Limb (tissue), 2 donors: Measurements from ENCODE around the gene DYRK1B.
"Not testable (repeated sequence)": the region's sequence is repeated elsewhere in the genome, so short reads cannot be mapped to it uniquely, and the experiment has no call there.

Experiments used
- DNase-seq, 2 donors: peaks; one replicate each; pipeline ENCODE4 v3.0.0-alpha.2; 2016; ENCODE audit errors: extremely low spot score in 2 of 2

Gene DYRK1B

DNA sequence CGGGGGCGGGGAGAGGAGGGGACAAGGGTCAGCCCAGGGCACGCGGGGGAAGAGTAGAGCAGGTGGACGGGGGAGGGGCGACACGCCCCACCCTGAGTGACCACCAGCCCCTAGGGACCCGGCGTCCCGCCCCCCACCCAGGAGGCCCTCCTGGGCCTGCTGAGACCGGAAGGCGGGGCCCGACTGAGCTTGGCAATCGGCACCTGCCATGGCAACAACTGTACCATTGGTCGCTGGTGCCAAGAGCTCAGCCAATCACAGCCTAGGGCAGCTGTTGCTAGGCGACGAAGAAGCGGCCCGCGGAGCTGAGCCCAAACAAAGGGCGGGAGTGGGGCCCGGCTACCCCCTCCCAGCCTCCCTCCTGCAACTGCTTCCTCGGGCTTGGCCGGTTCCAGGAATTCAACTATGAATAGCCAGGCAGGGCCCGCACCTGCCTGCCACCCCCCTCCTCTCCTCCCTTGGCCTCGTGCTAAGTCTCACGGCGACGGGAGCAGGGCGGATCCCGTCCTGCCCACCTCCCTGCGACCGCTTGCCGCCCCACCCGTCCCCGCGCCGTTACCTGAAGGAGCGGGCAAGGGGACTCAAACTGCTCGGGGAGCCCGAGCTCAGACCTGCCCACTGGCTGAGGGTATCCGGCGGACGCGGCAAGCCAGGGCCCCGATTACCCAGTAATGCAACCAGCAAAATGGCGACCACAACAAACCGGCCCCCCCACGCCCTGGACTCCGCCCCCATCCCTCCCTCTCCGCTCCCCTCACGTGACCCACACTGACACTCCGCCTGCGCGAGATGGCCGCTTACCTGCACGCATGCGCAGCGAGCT, at the start of gene DYRK1B:
TSS of gene DYRK1B (minus strand) at position 699 of the 823 bp plus-strand sequence. CDS start 2,295 bp downstream, outside the sequence.
- DNase-seq: peak; percentile 98 to 99

DNA sequence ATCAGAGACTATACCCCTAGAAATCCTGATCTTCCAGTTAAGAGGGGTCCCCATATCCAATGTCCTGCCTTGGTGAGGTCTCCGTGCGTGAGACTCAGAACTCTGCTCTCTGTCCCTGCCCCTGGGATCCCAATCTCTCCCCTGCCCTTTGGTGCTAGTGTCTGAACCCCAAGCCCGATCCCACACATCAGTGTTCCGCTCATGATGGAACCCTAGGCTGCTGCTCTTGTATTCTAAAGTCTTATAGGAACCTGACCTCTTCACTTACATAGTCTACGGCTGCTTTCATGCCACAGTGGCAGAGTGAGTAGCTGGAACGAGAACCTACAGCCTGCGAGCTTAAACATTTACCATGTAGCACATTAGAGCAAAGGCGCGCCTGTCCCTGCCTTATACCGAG, 48.7 kb upstream of the DYRK1B start:
- not testable (repeated sequence) for DNase-seq

DNA sequence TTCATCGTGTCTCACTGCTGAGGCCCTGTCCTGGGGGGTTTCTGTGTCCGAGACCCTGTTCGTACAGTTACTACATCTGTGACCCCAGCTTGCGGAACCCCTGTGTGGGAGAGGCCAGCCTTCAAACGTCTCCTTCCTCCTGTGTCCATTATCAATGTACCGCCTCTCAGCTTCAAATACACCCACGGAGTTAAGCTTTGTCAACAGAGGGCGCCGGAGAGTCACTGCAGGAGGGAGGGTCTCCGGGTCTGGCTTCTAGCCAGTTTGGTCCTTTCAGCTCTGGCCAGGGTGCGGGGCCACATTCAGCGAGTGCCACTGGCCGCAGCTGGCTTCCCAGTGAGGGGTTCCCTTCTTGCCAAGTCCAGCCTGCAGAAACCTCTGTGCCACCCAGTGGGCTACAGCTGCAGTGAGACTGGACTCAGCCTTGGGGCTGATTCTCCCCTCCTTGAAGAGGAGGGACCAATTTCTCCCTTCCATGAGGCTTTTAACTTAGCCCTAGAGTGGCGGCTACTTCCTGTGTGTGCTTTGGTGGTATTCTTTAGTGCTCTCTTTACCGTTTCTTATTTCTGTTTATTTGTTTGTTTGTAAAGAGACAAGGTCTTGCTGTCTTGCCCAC, 47.6 kb upstream of the DYRK1B start:
- DNase-seq: peak in 1 of 2 donors; percentile 64

DNA sequence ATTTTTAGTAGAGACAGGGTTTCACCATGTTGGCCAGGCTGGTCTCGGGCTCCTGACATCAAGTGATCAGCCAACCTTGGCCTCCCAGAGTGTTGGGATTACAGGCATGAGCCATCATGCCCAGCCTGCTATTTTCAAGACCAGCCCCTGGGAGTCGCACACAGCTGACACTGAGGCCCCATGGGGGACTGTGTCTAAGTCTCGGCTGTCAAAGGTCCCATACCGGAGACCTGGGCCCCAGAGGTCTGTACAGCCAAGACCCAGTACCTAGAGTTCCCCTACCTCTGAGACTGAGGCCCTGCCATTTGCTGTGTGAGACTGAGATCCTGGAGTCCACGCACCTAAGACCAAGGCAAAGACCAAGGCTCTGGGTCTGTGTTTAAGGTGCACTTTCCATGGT, 46.3 kb upstream of the DYRK1B start:
- not testable (repeated sequence) for DNase-seq

DNA sequence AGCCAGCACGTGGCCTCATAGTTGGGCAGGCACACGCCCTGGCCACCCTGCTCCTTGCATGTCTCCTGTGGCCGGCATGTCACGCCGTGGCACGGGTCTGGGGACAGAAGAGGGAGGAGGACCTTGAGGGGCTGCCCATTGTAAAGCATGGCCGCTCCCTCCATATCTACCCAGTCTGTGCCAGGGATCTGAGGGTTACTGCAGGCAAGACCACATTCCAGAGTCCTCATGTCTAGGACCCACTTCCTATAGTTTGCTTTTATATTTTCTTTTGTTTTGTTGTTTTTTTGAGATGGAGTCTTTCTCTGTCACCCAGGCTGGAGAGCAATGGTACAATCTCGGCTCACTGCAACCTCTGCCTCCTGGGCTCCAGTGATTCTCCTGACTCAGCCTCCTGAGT, 45.8 kb upstream of the DYRK1B start:
- DNase-seq: not testable (repeated sequence)

DNA sequence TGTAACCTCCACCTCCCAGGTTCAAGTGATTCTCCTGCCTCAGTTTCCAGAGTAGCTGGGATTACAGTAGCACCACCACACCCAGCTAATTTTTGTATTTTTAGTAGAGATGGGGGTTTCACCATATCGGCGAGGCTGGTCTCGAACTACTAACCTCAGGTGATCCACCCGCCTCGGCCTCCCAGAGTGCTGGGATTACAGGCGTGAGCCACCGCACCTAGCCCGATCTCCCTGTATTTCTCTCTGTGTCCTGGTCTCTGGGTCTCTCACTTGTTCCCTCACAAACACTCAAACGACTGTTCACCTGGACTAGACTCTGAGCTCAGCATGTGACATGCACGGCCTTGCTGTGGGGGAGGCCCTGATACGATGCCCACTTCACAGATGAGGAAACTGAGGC, 44.9 kb upstream of the DYRK1B start:
- not testable (repeated sequence) for DNase-seq

DNA sequence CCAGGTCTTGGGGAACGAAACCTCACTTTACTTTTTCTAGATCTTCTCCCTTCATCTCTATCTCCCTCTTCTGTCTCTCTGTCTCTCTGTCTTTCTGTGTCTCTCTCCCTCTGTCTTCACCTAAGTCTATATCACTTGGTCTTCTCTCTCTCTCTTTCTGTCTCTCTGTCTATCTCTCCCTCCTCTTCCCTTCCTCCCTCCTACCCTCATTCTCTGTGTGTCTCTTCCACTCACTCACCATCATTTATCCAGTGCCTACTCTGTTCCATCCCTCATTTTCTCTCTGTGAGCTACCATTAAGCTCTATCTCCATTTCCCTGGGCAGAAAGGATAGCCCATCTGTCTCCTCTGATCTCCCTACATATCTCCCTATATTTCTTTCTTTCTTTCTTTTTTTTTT, 44.4 kb upstream of the DYRK1B start:
- DNase-seq: no peak

DNA sequence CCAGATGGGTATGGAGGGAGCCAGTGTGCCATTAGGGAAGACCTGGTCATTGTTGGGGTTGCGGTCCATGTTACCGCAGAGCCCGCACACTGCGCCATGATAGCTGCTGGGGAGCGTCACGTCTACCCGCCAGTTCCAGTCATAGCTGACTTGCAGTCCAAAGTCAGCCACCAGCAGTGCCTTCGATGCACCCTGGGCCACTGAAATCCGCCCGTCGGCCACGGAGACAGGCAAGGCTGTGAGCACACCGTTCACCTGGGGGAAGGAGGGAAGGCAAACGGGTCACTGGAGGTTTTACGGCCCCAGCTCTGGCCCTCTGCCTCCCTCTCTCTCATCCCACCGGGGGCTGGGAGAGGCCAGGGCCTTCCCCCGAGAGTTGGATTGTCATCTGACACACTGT, 44.0 kb upstream of the DYRK1B start:
- not testable (repeated sequence) for DNase-seq

DNA sequence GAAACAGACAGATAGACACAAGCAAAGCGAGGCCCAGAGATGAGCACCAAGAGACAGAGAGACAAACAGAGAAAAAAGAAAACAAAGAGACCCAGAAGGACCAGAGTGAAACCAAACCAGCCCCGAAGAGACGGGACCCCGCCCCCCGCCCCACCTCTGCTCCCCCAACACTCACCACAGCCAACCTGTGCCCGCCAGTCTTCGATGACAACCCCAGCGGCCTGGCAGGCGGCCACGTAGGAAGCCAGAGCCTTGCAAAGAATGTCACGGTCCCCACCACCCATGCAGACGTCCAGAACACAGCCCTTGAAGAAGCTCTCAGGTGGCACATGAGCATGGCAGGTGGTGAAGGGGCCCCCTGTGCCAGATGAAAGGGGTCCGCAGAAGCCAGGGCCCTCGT, 43.5 kb upstream of the DYRK1B start:
- peak in 1 of 2 donors; percentile 52 for DNase-seq

DNA sequence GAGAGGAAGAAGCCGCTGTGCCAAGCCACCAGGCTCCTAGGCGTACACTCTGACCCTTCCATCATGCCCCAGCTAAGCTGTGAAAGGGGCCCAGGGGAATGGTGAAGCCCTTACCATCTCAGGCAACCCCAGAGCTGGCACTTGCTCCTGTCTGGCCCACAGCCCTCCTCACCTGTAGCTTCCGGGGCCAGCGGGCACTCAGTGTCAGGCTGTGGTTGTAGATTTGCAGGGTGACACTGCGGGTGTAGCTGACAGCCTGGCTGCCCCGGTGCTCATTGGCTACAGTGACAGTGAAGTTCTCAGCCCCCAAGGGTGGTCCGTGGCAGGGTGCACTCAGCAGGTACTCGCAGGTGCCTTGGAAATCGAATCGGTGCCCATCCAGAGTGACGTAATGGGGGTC, 42.5 kb upstream of the DYRK1B start:
- DNase-seq: not testable (repeated sequence)

DNA sequence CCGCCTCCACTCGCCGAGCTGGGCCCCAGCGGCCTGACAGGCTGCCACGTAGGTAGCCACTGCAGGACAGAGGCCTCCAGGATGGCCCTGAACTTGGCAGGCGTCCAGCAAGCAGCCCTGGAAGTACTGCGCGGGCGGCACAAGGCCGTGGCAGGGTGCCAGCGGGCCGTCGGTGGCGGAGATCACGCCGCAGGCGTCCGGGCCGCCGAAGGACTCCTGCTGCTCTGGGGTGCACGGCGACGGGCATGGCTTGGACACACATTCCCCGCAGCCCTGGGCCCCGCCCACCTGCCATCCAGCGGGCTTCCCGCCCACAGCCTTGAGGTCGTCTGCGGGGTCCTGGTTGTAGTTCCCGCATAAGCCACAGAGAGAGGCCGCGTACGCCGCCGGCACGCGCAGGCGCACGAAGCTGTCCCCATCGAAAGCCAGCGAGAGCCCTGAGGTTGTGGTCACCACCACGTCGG, 41.5 kb upstream of the DYRK1B start:
- DNase-seq: peak in 1 of 2 donors; percentile 37

DNA sequence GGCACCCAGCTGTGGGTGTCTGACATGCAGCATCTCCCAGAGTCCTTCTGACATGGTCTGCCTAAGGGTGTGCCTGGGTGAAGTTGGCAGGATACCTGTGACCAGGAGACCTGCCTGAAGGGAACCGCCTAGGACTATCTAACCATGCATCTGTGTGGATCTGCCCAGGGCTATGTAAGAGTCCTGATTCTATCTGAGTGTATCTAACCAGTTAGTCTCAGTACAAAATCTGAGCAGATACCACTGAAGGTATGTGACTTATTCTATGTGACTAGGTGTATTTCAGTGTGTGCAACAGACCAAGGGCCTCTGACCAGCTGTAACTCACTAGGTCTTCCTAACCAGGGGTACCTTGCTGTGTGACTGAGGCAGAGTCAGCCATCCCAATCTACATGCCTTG, 40.4 kb upstream of the DYRK1B start:
- no peak for DNase-seq

DNA sequence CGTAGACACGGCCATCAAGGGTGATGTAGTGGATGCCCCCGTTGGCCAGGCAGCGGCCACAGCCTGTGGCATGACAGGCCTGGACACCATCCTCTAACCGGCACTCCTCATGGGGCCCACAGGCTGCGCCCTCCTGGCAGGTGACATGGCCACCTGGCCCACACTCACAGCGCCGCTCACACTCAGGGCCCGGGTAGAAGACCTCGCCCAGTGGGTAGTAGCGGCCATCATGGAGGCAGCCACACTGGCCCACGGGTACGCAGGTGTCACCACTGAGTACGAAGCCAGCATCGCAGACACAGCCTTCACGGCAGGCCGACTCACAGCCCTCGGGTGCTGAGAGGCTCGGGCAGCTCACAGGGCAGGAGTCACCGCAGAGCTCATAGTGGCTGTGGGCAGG, 39.4 kb upstream of the DYRK1B start:
- no peak for DNase-seq

DNA sequence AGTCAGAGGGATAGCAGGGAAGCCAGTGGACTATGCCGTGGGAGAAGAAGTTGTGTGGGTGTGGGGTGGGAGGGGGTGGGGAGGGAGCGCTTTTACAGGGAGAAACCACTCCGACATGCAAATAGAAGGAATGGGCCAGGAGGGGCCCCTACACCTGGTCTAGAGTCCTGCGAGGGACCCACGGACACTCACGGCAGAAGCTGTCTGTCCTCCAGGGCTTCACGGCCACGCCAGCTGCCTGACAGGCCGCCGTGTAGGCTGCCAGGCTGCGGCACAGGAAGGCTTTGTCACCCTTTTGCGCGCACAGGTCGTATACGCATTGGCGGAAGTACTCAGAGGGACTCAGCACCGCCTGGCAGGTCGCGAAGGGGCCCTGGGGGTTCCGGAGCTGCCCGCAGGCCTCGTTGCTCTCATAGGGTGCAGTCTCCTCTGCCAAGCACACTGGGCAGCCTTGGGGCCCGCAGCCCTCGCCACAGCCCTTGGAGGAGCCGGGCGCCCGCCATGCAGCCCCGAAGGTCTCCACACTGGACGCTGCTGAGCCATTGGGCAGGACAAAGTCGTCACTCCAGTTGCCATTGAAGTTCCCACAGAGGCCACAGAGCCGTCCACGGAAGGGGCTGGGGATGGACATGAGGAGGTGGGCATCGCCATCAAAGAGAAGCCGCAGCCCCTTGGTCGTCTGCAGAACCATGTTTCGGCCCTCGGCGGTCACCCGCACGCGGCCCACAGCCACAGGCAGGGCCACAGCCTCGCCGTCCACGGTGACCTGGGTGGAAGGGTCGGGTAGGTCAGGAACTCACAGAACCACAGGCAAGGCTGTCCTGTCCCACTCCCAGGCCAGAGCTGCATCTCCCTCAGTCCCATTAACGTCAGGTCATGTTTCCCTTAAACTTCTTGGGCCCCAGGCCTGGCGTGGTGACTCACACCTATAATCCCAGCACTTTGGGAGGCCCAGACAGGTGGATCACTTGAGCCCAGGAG, 38.2 kb upstream of the DYRK1B start:
- DNase-seq: no peak

DNA sequence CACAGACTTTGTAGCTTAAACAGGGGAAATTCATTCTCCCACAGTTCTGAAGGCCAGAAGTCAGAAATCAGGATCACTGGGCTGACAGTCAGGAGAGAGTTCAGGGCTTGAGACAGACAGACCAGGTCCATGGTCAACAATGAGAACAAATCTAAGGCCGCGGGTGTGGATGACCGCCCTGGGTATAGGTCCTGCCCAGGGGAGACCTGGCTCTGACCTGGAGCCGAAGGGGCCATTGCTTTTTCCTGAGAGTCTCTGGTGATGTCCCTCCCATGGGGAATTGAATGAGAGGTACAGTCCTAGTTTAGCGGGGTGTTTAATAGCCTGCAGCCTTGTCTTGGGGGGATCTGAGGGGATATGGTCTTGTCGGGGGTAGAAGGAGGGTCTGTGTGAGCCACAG, 37.4 kb upstream of the DYRK1B start:
- no peak for DNase-seq

DNA sequence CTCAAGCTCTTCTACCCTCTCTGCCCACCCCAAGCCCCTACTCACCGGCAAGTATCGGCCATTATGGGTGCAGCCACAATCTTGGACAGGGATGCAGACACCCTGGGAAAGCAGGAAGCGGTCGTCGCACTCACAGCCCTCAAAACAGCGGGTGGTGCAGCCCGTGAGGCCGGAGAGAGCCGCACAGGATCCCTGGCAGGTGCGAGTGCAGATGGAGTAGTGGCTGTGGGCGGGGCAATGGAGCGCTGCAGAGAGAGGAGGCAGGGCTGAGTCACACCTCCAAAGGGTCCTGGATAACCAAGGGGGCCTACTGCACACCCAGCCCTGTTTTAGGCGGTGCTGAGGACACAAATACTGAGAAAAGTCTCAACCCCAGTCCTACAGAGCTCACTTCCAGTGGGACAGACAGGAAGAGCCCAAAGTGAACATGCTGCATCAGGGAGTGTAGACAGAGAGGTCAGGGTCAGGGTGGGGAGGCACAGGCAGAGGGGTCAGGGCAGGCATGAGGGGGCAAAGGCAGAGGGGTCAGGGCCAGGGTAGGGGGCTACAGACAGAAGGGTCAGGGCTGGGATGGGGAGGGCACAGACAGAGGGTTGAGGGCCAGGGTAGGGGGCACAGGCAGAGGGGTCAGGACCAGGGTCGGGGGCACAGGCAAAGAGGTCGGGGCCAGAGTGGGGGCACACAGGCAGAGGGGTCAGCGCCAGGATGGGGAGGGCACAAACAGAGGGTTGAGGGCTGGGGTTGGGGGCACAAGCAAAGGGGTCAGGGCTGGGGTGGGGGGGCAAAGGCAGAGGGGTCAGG, 36.4 kb upstream of the DYRK1B start:
- DNase-seq: no peak

DNA sequence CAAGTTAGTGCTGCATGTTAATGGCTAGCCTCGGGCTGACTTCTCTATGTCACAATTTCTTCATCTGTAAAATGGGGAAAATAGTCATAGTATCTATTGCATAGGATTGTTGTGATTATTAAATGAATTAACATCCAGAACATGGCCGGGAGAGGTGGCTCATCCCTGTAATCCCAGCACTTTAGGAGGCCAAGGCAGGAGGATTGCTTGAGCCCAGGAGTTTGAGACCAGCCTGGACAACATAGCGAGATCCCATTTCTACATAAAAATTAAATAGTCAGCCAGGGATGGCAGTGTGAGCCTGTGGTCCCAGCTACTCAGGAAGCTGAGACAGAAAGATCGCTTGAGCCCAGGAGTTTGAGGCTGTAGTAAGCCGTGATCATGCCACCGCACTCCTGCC, 34.0 kb upstream of the DYRK1B start:
- no peak for DNase-seq

DNA sequence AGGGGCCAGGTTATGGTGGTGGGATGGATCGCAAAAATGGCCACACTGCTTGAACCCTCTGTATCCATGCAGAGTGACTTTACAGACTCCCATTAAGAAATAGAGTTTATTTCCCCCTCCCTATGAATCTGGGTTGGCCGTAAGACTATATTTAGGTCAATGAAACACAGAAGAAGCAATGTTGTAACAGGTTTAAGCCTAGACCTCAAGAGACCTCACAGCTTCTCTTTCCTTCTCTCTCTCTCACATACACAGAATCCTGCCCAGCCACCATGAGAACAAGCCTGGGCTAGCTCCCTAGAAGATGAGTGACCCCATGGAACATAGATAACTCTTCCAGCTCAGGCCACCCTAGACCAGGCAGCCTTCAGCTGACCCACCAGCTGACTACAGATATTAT, 33.2 kb upstream of the DYRK1B start:
- no peak for DNase-seq

DNA sequence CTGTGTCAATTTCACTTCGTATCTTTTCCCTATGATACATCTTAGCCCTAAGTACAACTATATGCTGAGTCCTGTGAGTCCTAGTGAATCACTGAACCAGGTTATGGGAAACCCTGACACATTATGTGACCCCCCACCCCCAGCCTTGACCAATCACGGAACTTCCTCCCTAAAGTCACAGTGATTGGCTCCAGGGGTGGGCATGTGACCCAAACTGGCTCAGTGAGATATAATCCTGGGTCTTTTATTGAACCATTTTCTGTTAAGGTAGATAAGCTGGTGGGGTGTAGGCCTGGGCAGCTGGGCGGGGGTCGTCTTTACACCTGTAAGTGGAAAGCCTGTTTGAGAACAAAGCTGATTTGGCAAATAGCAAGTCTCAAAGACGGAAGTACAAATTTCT, 32.0 kb upstream of the DYRK1B start:
- DNase-seq: no peak

DNA sequence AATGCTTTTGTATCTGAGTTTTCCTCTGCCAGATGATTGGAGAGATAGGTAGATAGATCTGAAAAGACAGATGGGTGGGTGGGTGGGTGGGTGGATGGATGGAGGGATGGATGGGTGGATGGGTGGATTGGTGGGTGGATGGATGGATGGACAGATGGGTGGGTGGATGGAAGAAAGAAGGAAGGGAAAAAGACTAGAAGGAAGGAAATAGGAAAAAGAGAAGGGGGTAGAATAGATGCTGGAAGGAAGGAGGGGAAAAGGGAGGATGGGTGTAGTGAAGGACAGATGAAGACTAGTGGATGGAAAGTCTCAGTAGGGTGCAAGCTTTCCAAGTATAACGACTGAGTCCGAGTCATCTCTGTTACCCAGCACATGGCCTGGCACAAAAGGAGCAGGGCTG, 31.2 kb upstream of the DYRK1B start:
- no peak for DNase-seq

DNA sequence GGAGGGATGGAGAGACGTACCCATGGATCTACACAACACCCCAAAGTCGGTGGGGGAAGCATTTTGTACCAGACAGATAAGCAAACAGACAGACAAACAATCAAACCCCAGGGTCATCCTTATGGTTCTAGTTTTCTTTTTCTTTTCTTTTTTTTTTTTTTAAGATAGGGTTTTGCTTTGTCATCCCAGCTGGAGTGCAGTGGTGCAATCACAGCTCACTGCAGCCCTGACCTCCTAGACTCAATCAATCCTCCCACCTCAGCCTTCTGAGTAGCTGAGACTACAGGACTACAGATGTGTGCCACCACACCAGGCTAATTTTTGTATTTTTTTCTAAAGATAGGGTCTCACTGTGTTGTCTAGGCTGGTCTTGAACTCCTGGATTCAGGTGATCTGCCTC, 30.2 kb upstream of the DYRK1B start:
- DNase-seq: no peak
